GM12878 (cell line): Measurements from ENCODE around the gene SPIB.

ENCODE experiments used
- CBX5 ChIP-seq: sonication (generic); IDR thresholded peaks from 2 replicates; pipeline ENCODE4 v1.6.1; 2016; ENCODE audit warnings: low read depth, moderate library complexity, mild to moderate bottlenecking, inconsistent platforms
- CEBPB ChIP-seq, 2 experiments: fragments of 150-350 bp in 1 of 2; IDR thresholded peaks; 2 replicates each; pipeline ENCODE4 v1.6.1; 2012 to 2014; ENCODE audit warnings: low read depth in 2 of 2, low read length in 2 of 2, borderline replicate concordance in 1 of 2, inconsistent platforms in 1 of 2
- CREB1 ChIP-seq: IDR thresholded peaks from 2 replicates; pipeline ENCODE4 v1.6.1; 2012; ENCODE audit warnings: low read depth, mild to moderate bottlenecking, inconsistent platforms
- CTCF ChIP-seq, 3 experiments: IDR thresholded peaks in 2 of 3; conservative IDR thresholded peaks in 1 of 3; 2 replicates each; pipeline ENCODE4 v1.5.1; 2011; ENCODE audit warnings: low read depth in 3 of 3, low read length in 3 of 3, mild to moderate bottlenecking in 3 of 3, control low read depth in 2 of 3, moderate library complexity in 2 of 3, inconsistent platforms in 1 of 3, mixed read lengths in 1 of 3; ENCODE audit not compliant: control insufficient read depth in 2 of 3, insufficient read depth in 1 of 3; ENCODE audit errors: extremely low read depth in 1 of 3
- E2F4 ChIP-seq: IDR thresholded peaks from 2 replicates; pipeline ENCODE4 v1.6.1; 2012; ENCODE audit warnings: low read depth, low read length, improper control_type of control experiment
- EP300 ChIP-seq, 2 experiments: fragments of 150-350 bp in 1 of 2; IDR thresholded peaks; 2 replicates each; pipeline ENCODE4 v1.6.1; 2011 to 2012; ENCODE audit warnings: low read depth in 2 of 2, low read length in 2 of 2, borderline replicate concordance in 1 of 2, improper control_type of control experiment in 1 of 2, inconsistent platforms in 1 of 2; ENCODE audit not compliant: control insufficient read depth in 1 of 2
- TARDBP ChIP-seq: IDR thresholded peaks from 2 replicates; pipeline ENCODE4 v1.6.1; 2016; ENCODE audit warnings: borderline replicate concordance
- YY1 ChIP-seq: IDR thresholded peaks from 2 replicates; pipeline ENCODE4 v1.6.1; 2011; ENCODE audit warnings: low read depth, mild to moderate bottlenecking, low read length

GRCh38 chr19:50457300-50457699 is 38.6 kb downstream of the SPIB start:
- TF ChIP-seq CTCF (IDR thresholded peaks at IDR 0.05 in 2 of 3, conservative IDR thresholded peaks at IDR 0.05 in 1 of 3; ENCODE audit: control insufficient read depth in 2 of 3, extremely low read depth in 1 of 3, insufficient read depth in 1 of 3, low read depth in 3 of 3, low read length in 3 of 3) (no peak), EP300 (IDR thresholded peaks at IDR 0.05; ENCODE audit: borderline replicate concordance in 1 of 2, control insufficient read depth in 1 of 2, low read depth in 2 of 2, low read length in 2 of 2) (no peak), CEBPB (IDR thresholded peaks at IDR 0.05; ENCODE audit: borderline replicate concordance in 1 of 2, low read depth in 2 of 2, low read length in 2 of 2) (no peak), TARDBP (no peak), CREB1 (no peak), E2F4 (no peak), CBX5 (no peak), YY1 (no peak)
